ENCODE measurements around the gene EPHA3.

- no peak for TF ChIP-seq POLR2A (IDR thresholded peaks at IDR 0.05; ENCODE audit: low read depth, low read length)
- TF ChIP-seq TAF1 (IDR thresholded peaks at IDR 0.05; ENCODE audit: borderline replicate concordance, low read depth, low read length) = no peak
- TF ChIP-seq POLR2AphosphoS5 (IDR thresholded peaks at IDR 0.05; ENCODE audit: low read depth, low read length) = no peak
These were observed 266.0 kb downstream of the EPHA3 start for GRCh38 chr3:89373434-89373833.
